GM21381 (cell line): ENCODE data around the gene ANKRD50.
A peak's percentile ranks its signal among the peaks of the same experiment; 100 is the strongest.

Source experiments
- ATAC-seq: cut with Tn5 transposase; IDR thresholded peaks from one replicate; pipeline ENCODE4 v1.9.1; 2021; ENCODE audit warnings: mild to moderate bottlenecking, moderate library complexity; ENCODE audit not compliant: unreplicated experiment

ANKRD50 gene

GRCh38 chr4:124712372-124713184, at the start of gene ANKRD50:
Gene ANKRD50 (minus strand): TSS chr4:124712732. CDS start chr4:124710511, 2,221 bp downstream.
- peak; percentile 64 for ATAC-seq

GRCh38 chr4:124757126-124757525, 44.6 kb upstream of the ANKRD50 start:
- ATAC-seq: no peak

- no peak for ATAC-seq
Measured at GRCh38 chr4:124754681-124755080, 42.1 kb upstream of the ANKRD50 start.

GRCh38 chr4:124753941-124754581, 41.5 kb upstream of the ANKRD50 start:
- ATAC-seq: no peak

GRCh38 chr4:124749421-124749820, 36.9 kb upstream of the ANKRD50 start:
- no peak for ATAC-seq

- no peak for ATAC-seq
Measured at GRCh38 chr4:124748965-124749364, 36.4 kb upstream of the ANKRD50 start.

GRCh38 chr4:124745985-124746801, 33.7 kb upstream of the ANKRD50 start:
- ATAC-seq: no peak

GRCh38 chr4:124743711-124744110, 31.2 kb upstream of the ANKRD50 start:
- no peak for ATAC-seq

GRCh38 chr4:124740501-124740900, 28.0 kb upstream of the ANKRD50 start:
- no peak for ATAC-seq

- no peak for ATAC-seq
Measured at GRCh38 chr4:124738994-124739393, 26.5 kb upstream of the ANKRD50 start.

GRCh38 chr4:124737619-124738018, 25.1 kb upstream of the ANKRD50 start:
- ATAC-seq: no peak

- ATAC-seq: no peak
Measured at GRCh38 chr4:124736526-124736925, 24.0 kb upstream of the ANKRD50 start.

GRCh38 chr4:124727331-124727890, 14.9 kb upstream of the ANKRD50 start:
- no peak for ATAC-seq

- ATAC-seq: no peak
Measured at GRCh38 chr4:124726269-124726668, 13.7 kb upstream of the ANKRD50 start.

- ATAC-seq: no peak
Measured at GRCh38 chr4:124722071-124722470, 9.5 kb upstream of the ANKRD50 start.

GRCh38 chr4:124717101-124717500, 4.6 kb upstream of the ANKRD50 start:
- no peak for ATAC-seq

GRCh38 chr4:124713185-124713592, 657 bp upstream of the ANKRD50 start:
- peak; percentile 49 for ATAC-seq

GRCh38 chr4:124711471-124712371, 811 bp downstream of the ANKRD50 start:
- ATAC-seq: peak; percentile 25

GRCh38 chr4:124710911-124711310, 1.6 kb downstream of the ANKRD50 start:
- ATAC-seq: no peak
